Body of pancreas (tissue), 4 donors: ENCODE data around the gene ALG5.

Experiments
- POLR2A ChIP-seq, 3 donors: fragments of 450-650 bp; IDR thresholded peaks; one replicate each; pipeline ENCODE4 v1.6.1; 2016; ENCODE audit warnings: antibody characterized with exemption in 3 of 3, mild to moderate bottlenecking in 2 of 3
- TF ChIP-seq, protein P1 (sequence below), 7 experiments: fragments of 450-650 bp in 4 of 7; fragments of 200-600 bp in 3 of 7; sonication (generic) in 3 of 7; IDR thresholded peaks; one replicate each; pipeline ENCODE4 v1.5.1; 2016 to 2019; ENCODE audit warnings: antibody characterized with exemption in 7 of 7

DNA sequence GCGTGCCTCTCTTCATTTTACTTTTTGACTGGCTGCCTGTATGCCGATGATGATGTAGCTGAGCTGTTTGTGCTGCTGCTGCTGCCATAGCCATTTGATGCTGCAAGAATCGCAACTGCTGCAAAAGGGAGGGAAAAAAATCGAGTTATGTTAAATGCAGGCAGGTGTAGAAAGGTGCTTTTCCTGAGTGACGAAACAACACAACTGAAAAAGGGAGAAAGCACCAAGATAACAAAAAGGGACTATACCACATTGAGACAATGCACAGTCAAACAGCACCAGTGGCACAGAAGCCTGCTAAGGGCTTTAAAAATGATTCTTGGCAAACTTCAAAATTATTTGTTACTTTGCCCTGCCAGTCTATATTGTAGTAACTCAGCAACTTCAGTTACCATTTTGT, 10.6 kb upstream of the ALG5 start:
- TF ChIP-seq POLR2A (IDR thresholded peaks at IDR 0.05), result no peak
- TF ChIP-seq, protein P1, sequence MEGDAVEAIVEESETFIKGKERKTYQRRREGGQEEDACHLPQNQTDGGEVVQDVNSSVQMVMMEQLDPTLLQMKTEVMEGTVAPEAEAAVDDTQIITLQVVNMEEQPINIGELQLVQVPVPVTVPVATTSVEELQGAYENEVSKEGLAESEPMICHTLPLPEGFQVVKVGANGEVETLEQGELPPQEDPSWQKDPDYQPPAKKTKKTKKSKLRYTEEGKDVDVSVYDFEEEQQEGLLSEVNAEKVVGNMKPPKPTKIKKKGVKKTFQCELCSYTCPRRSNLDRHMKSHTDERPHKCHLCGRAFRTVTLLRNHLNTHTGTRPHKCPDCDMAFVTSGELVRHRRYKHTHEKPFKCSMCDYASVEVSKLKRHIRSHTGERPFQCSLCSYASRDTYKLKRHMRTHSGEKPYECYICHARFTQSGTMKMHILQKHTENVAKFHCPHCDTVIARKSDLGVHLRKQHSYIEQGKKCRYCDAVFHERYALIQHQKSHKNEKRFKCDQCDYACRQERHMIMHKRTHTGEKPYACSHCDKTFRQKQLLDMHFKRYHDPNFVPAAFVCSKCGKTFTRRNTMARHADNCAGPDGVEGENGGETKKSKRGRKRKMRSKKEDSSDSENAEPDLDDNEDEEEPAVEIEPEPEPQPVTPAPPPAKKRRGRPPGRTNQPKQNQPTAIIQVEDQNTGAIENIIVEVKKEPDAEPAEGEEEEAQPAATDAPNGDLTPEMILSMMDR (IDR thresholded peaks at IDR 0.05), result no peak
